ENCODE measurements around the gene PTPN22. TPM values are rescaled to one million over a fixed set of nuclear protein-coding genes. Genes with fewer than 3 reads are reported as not detected.

The PTPN22 gene
- total and polyA plus RNA-seq, 9 of the 15 experiments (the other 6 are each of a cell fraction or from before 2014, with no cell fraction given), result 0.45 to 4.6 (median 1.1) TPM

GRCh38 chr1:113783254-113784103 is 88.0 kb downstream of the PTPN22 start (continued):
- TF ChIP-seq, protein P1, sequence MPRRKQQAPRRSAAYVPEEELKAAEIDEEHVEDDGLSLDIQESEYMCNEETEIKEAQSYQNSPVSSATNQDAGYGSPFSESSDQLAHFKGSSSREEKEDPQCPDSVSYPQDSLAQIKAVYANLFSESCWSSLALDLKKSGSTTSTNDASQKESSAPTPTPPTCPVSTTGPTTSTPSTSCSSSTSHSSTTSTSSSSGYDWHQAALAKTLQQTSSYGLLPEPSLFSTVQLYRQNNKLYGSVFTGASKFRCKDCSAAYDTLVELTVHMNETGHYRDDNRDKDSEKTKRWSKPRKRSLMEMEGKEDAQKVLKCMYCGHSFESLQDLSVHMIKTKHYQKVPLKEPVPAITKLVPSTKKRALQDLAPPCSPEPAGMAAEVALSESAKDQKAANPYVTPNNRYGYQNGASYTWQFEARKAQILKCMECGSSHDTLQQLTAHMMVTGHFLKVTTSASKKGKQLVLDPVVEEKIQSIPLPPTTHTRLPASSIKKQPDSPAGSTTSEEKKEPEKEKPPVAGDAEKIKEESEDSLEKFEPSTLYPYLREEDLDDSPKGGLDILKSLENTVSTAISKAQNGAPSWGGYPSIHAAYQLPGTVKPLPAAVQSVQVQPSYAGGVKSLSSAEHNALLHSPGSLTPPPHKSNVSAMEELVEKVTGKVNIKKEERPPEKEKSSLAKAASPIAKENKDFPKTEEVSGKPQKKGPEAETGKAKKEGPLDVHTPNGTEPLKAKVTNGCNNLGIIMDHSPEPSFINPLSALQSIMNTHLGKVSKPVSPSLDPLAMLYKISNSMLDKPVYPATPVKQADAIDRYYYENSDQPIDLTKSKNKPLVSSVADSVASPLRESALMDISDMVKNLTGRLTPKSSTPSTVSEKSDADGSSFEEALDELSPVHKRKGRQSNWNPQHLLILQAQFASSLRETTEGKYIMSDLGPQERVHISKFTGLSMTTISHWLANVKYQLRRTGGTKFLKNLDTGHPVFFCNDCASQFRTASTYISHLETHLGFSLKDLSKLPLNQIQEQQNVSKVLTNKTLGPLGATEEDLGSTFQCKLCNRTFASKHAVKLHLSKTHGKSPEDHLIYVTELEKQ (CRISPR knock-in tag; IDR thresholded peaks at IDR 0.05), result no peak
- TF ChIP-seq, protein P2, sequence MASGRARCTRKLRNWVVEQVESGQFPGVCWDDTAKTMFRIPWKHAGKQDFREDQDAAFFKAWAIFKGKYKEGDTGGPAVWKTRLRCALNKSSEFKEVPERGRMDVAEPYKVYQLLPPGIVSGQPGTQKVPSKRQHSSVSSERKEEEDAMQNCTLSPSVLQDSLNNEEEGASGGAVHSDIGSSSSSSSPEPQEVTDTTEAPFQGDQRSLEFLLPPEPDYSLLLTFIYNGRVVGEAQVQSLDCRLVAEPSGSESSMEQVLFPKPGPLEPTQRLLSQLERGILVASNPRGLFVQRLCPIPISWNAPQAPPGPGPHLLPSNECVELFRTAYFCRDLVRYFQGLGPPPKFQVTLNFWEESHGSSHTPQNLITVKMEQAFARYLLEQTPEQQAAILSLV (tag; IDR thresholded peaks at IDR 0.05), result no peak
- TF ChIP-seq ZNF609 (CRISPR knock-in tag; IDR thresholded peaks at IDR 0.05; ENCODE audit: borderline replicate concordance) (no peak), CUX1 (CRISPR knock-in tag; IDR thresholded peaks at IDR 0.05) (no peak), ILF3 (IDR thresholded peaks at IDR 0.05; ENCODE audit: borderline replicate concordance) (no peak), USF1 (CRISPR knock-in tag; IDR thresholded peaks at IDR 0.05) (no peak), CC2D1A (IDR thresholded peaks at IDR 0.05) (no peak), HLTF (IDR thresholded peaks at IDR 0.05) (no peak)

Data from K562 (cell line).